ENCODE results near the gene MELTF. TPM values are rescaled to one million over a fixed set of nuclear protein-coding genes. Genes with fewer than 3 reads are reported as not detected.
A peak's percentile ranks its signal among the peaks of the same experiment; 100 is the strongest.

The MELTF gene
- total RNA-seq, 1 donor from 2014 or later: 5.0 TPM

DNA sequence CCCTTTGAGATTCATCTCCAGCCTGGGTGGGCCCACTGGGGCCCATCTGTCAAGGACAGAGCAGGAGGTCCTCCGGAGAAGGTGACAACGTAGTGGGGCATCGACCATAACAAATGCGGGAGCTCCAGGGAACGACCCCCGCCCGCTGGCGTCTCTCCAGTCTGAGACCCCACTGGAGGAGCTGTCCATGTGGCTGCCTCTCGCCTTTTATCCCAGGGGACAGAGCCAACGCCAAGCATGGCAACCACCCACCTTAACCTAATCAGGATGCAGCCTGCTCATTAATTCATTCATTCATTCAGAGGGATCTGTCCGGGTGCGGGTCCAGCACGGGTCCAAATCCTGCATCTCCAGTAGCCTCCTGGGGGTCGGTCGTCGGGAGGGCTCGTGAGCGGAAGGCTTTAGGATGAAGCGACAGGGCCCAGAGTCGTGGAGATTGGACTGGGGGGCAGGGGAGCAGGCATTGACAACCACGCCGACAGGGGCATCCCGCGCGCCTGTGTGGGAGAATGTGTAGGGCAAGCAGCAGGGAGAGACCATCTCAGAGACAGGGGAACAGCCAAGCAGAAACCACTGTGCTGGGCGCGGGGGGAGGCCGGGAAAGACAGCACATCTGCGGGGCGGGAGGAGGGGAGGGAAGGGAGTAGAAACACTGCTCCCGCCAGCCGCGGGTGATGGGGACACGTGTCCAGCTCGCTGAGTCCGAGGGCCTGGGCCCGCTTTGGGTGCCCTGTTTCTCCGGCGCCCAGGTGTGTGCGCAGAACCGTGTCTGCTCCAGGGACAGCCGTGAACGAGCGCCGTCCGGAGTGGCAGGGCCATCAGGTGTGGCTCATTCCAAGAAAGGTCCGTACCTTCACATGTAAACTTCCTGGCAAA is 62.9 kb downstream of the MELTF start:
- Mint-ChIP-seq H3K9me3 (ENCODE audit: low read depth) (no peaks in the 10 kb centered on the region), H3K27ac (no peak overlapping the region), H3K4me1 (ENCODE audit: low read depth) (peaks cover 14% of the 10 kb centered on the region), H3K4me3 (ENCODE audit: low read depth) (no peak overlapping the region), H3K36me3 (ENCODE audit: insufficient read depth) (peaks cover 5% of the 10 kb centered on the region), H3K27me3 (peaks cover 48% of the 10 kb centered on the region)
- TF ChIP-seq, protein P1, sequence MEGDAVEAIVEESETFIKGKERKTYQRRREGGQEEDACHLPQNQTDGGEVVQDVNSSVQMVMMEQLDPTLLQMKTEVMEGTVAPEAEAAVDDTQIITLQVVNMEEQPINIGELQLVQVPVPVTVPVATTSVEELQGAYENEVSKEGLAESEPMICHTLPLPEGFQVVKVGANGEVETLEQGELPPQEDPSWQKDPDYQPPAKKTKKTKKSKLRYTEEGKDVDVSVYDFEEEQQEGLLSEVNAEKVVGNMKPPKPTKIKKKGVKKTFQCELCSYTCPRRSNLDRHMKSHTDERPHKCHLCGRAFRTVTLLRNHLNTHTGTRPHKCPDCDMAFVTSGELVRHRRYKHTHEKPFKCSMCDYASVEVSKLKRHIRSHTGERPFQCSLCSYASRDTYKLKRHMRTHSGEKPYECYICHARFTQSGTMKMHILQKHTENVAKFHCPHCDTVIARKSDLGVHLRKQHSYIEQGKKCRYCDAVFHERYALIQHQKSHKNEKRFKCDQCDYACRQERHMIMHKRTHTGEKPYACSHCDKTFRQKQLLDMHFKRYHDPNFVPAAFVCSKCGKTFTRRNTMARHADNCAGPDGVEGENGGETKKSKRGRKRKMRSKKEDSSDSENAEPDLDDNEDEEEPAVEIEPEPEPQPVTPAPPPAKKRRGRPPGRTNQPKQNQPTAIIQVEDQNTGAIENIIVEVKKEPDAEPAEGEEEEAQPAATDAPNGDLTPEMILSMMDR (IDR thresholded peaks at IDR 0.05; ENCODE audit: unreplicated experiment): no peak
- DNase-seq (ENCODE audit: low spot score, unreplicated experiment): no peak

DNA sequence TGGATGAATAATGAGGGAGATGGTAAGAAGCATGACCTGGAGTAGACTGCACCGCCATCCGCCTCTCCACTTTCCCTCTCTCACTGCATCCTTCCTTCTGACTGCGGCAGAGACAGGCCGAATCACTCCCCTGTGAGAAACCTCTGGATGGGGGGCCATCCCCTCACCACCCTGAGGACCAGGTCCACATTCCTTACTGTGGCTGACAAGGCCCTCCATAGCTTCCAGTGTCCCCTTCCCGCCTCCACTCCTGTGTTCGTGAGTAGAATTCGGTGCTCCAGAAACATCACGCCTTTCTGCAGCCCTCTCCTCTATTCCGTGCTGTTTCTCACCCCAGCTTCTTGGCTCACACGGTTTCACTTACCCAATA is 63.8 kb downstream of the MELTF start:
- TF ChIP-seq, protein P1 (IDR thresholded peaks at IDR 0.05; ENCODE audit: unreplicated experiment): no peak
- no peaks in the 10 kb centered on the region for H3K9me3 Mint-ChIP-seq (ENCODE audit: low read depth)
- no peak overlapping the region for H3K27ac Mint-ChIP-seq
- no peak overlapping the region for H3K4me3 Mint-ChIP-seq (ENCODE audit: low read depth)
- peaks cover 5% of the 10 kb centered on the region for H3K36me3 Mint-ChIP-seq (ENCODE audit: insufficient read depth)
- peaks cover 17% of the 10 kb centered on the region for H3K4me1 Mint-ChIP-seq (ENCODE audit: low read depth)
- DNase-seq (ENCODE audit: low spot score, unreplicated experiment): no peak
- peaks cover 40% of the 10 kb centered on the region for H3K27me3 Mint-ChIP-seq

DNA sequence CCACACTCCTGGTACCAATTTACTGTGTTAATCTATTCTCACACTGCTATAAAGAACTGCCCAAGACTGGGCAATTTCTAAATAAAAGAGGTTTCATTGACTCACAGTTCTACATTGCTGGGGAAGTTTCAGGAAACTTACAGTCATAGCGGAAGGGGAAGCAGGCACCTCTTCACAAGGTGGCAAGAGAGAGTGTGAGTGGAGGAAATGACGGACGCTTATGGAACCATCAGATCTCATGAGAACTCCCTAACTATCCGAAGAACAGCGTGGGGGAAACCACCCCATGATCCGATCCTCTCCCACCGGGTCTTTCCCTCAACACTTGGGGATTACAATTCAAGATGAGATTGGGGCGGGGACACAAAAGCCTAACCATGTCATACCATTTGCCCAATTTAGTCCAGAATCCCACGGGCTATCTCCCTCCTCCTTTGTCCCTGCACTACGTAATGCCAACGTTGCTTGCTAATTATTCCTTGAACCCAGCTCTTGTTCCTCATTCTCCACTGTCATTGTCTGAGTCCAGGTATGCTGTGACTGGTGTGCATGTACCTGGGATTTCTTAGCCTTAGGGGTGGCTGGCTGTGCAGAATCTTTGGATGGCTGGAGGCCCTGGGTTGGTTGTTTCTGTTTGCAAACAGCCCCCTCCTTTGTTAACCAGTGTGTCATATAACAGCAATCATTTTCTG is 64.4 kb downstream of the MELTF start:
- TF ChIP-seq, protein P1 (IDR thresholded peaks at IDR 0.05; ENCODE audit: unreplicated experiment): no peak
- Mint-ChIP-seq H3K4me3 (ENCODE audit: low read depth) (no peak overlapping the region), H3K9me3 (ENCODE audit: low read depth) (no peaks in the 10 kb centered on the region), H3K36me3 (ENCODE audit: insufficient read depth) (peaks cover 5% of the 10 kb centered on the region), H3K4me1 (ENCODE audit: low read depth) (peaks cover 17% of the 10 kb centered on the region), H3K27me3 (peaks cover 35% of the 10 kb centered on the region), H3K27ac (no peak overlapping the region)
- DNase-seq (ENCODE audit: low spot score, unreplicated experiment): no peak

DNA sequence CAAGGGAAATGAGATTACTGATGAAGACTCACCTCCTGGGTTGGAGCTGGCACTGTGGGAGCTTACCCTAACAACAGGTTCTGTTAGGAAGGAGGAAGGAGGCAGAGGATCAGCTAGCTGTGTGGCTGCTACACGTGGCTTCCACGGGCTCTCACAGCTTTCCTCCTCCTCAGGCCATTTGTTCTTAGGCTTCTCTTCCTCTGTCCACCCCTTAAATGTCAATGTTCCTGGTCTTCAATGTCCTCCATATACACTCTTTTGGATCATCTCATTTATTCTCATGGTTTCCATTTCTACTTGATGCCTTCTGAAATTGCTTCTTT is 66.0 kb downstream of the MELTF start:
- H3K36me3 Mint-ChIP-seq (ENCODE audit: insufficient read depth): peaks cover 5% of the 10 kb centered on the region
- no peak for DNase-seq (ENCODE audit: low spot score, unreplicated experiment)
- H3K4me1 Mint-ChIP-seq (ENCODE audit: low read depth): peaks cover 17% of the 10 kb centered on the region
- TF ChIP-seq, protein P1 (IDR thresholded peaks at IDR 0.05; ENCODE audit: unreplicated experiment): no peak
- H3K27me3 Mint-ChIP-seq: peaks cover 32% of the 10 kb centered on the region
- no peak overlapping the region for H3K27ac Mint-ChIP-seq
- no peaks in the 10 kb centered on the region for H3K9me3 Mint-ChIP-seq (ENCODE audit: low read depth)
- H3K4me3 Mint-ChIP-seq (ENCODE audit: low read depth): no peak overlapping the region

DNA sequence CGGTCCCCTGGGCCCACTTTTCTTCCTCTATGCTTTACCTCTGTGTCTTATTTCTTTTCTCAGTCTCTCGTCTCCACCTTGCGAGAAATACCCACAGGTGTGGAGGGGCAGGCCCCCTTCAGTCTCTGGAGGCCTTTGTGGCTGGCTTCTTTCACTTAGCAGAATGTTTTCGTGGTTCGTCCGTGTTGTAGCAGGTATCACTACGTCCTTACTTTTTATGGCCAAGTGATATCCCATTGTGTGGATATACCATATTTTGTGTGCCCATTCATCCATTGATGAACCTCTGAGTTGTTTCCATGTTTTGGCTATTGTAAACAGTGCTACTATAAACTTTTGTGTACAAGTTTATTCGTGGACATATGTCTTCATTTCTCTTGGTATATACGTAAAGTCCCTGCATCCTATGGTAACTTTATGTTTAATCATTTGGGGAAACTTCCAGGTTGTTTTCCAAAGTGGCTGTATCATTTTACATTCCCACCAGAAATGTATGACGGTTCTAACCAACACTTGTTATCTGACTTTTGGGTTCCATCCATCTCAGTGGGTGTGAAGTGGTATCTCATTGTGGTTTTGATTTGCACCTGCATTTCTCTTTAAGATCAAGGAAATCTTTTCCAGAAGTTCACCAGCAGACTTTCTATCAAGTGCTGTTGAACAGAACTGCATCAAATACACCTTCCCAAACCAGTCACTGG is 66.5 kb downstream of the MELTF start:
- Mint-ChIP-seq H3K4me1 (ENCODE audit: low read depth) (peaks cover 17% of the 10 kb centered on the region), H3K9me3 (ENCODE audit: low read depth) (no peaks in the 10 kb centered on the region), H3K27ac (peak overlapping the region; percentile 96), H3K36me3 (ENCODE audit: insufficient read depth) (peaks cover 5% of the 10 kb centered on the region), H3K4me3 (ENCODE audit: low read depth) (peak overlapping the region; percentile 30), H3K27me3 (peaks cover 30% of the 10 kb centered on the region)
- TF ChIP-seq, protein P1 (IDR thresholded peaks at IDR 0.05; ENCODE audit: unreplicated experiment): no peak
- DNase-seq (ENCODE audit: low spot score, unreplicated experiment): no peak
